Stimulated activated CD8-positive, alpha-beta memory T cell treated with anti-CD3 and anti-CD28 coated beads, Interleukin-4, amount 100 ng/mL, for 1 hour (primary cell): ENCODE measurements around the gene ANKRD53.
"Not testable (repeated sequence)": the region's sequence is repeated elsewhere in the genome, so short reads cannot be mapped to it uniquely, and the experiment has no call there.

Source experiments
- DNase-seq, 2 donors: peaks; one replicate each; pipeline ENCODE4 v3.0.0-alpha.2; 2020; ENCODE audit warnings: low read depth in 2 of 2, low spot score in 1 of 2

Gene ANKRD53

GRCh38 chr2:70988726-70989648 is 10.6 kb downstream of the ANKRD53 start:
- DNase-seq, result no peak

- no peak for DNase-seq
These were observed 11.8 kb downstream of the ANKRD53 start for GRCh38 chr2:70990216-70990615.

GRCh38 chr2:70991142-70991541 is 12.7 kb downstream of the ANKRD53 start:
- no peak for DNase-seq

DNA sequence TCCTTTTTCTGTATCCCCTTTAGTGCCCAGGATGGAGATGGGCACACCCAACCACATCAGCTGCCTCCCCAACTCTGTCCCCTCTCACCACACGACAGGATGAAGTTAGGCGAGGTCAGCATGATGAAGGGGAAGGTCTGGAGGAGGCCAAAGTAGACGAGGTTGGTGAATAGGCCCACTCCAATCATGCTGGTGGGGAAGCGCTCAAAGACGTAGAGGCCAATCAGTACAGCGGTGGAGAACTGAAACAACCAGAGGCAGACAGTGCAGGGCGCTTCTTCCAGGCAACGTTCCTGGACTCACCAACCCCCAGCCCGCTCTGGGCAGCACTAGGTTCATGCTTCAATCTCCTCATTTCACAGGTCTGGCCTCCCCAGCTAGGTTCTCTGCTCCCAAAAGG is 13.3 kb downstream of the ANKRD53 start:
- DNase-seq, result no peak

DNA sequence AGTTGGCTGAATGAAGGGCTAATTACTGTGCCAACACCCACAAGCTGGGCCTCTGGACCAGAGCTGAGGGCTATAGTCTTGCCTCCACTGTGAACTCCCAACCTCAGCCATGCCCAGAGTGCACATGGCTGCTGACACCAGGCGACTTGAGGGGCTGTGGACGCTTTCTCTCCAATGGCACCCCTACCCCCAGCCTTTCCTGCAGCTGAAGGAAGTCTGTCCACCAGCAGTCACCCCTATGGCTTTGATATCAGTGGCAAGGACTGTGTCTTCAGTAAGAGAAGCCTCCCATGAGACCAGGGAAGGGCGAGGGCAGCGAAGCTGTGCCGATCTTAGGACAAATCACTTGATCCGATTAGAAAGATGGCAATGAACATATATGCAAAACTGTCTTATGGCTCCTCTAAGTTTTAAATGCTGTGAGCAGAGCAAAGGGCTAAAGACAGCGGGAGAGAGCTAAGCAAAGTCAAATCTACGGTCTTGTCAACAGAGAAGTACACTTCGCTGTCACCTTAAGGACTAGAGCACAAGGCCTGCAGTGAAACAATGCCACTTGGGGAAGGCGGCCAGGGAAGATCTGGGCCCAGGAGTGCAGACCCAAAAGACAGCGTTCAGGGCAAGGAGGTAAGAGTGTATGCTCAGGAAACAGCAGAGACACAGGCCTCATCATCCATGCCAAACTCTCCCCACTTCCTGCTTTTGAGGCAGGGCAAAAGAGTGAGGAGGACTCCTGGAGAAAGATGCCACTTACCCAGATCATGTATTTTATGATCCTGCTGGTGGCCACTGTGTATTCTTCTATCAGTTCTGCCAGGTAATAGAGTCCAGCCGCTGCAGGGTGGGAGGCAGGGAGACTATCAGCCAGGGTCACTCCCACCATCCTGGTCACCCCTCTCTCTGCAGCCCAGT is 14.8 kb downstream of the ANKRD53 start:
- no peak for DNase-seq

DNA sequence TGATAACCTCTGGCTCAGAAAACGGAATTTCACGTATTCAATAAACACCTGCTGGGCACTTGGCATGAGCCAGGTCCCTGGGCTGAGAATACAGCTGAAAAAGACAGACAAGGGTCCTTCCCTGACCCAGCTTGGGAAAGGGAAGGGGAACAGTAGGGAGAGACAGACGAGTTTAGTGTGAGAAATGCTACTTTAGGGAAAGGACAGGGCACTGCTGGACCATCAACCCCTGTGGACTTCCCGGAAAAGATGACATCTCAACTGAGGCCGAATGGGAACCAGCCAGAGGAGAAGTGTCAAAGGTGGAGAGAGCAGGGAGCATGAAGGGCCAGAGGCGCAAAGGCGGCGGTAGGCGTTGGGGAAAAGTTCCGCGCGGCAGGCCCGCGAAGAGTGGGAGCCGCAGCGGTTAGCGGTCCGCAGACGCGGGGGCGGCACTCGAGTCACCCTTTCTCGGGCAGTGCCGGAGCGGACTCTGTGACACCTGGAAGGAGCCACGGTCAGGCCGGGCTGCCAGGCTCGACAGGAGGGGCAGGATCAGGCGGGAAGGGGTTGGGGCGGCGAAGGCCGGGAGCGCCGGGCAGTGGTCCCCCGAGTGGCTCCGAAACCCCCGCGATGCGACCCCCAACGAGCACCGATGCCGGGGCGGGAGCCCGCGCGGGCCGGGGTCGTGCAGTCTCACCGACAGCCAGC is 15.7 kb downstream of the ANKRD53 start:
- no peak for DNase-seq

DNA sequence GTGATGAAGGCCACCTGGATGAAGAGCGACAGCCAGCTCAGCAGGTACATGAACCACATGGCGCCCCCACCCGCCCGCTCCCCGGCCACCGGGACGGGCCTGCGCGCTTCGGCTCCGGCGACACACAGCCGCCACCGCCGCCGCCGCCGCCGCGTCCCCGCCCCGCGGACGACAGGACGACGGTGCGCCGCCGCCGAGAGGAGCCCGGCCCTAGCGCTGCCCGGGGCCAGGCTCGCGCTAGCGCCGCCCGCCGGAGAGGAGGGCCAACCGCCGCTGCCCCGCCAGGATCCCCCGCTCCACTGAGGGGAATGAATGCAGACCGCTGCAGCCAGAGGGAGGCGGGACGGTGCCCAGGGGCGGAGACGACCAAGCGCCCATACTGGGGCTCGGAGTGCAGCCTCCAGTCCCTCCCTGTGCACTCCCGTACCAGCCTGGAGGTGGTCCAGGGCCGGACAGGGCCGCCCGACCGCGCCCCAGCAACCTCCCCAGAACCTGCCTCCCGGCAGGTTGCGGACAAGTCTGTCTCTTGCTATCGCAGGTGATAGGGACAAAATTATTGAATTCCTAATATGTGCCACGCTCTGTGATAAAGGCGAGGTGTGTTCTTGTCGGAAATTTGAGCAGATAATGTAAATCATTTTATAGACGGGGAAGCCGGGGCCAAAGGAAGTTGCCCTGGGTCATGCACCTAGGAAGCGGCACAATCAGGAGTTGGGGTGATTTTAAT is 16.4 kb downstream of the ANKRD53 start, which contains the start of gene TEX261:
Gene TEX261 (minus strand): TSS at position 175 of the 727 bp plus-strand sequence. CDS start 116 bp downstream, at position 59.
- peak; percentile 63 to 82 for DNase-seq

- no peak for DNase-seq
These were observed 16.9 kb downstream of the ANKRD53 start for GRCh38 chr2:70995426-70995729.

- DNase-seq, result not testable (repeated sequence)
These were observed 20.5 kb downstream of the ANKRD53 start for GRCh38 chr2:70998885-70999284.

DNA sequence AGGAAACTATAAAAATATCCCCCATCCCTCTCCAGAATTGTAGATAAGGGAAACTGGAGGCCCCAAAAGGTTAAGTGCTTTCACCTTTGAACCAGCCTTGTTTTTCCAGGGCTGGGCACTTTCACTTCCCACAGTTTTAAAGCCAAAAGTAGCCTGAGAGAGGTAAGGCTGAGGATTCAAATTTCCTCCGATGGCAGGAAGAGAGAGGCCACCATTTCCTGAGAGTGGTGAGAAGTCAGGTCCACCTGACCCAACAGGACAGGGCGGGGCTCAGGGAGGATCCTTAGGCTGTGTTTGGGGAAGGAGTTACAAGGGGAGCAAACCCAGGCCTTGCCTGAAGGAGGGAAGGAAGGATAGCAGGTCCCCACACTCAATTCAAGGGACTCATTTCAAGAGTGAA is 20.9 kb downstream of the ANKRD53 start:
- DNase-seq, result no peak

DNA sequence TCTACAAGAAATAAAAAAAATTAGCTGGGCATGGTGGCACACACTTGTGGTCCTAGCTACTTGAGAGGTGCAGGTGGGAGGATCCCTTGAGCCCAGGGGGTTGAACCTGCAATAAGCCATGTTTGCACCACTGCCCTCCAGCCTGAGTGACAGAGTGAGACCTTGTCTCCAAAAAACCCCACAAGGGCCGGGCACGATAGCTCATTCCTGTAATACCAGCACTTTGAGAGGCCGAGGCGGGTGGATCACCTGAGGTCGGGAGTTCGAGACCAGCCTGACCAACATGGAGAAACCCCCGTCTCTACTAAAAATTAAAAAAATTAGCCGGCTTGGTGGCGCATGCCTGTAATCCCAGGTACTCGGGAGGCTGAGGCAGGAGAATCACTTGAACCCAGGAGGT is 21.5 kb downstream of the ANKRD53 start:
- not testable (repeated sequence) for DNase-seq

DNA sequence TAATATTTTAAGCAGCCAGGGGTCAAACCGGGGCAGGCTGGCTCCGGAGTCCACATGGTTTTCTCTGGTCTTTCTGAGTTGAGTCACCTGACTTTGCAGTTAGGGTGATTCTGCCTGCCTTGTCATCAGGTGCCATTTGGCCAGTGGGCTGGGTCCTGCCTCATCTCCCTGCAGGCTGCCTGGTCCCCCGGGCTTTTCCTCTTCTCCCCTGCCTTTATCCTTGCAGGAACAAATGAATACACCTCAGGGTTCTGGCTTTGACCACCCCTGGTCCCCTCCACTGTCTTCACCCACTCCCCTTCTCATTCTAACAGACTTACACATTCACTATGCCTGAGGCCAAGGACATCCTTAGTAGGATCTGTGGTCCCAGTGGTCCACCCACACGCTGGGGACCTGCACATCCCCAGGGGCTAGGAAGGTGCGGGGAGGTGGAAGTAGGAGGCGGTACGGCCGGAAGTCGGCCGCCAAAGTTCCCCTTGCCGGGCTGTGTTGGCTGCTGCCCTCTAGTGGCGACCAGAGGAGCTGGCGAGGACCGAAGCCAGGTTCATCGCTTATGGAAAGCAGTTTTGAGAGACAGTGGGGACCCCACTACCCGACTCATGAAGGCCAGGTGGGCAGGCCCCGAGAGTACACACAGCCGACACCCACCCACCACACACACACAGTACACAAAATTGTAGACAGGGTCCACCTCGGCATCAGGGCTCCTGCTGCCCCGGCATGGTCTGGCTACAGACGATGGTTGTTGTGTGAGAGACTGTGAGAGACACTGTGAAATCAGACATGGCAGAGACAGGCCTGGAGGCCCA is 22.6 kb downstream of the ANKRD53 start:
- peak; percentile 51 to 65 for DNase-seq

GRCh38 chr2:71001592-71001927 is 23.1 kb downstream of the ANKRD53 start:
- DNase-seq, result no peak

- DNase-seq, result no peak
These were observed 23.6 kb downstream of the ANKRD53 start for GRCh38 chr2:71001981-71002570.

- DNase-seq, result no peak
These were observed 25.0 kb downstream of the ANKRD53 start for GRCh38 chr2:71003396-71003795.

DNA sequence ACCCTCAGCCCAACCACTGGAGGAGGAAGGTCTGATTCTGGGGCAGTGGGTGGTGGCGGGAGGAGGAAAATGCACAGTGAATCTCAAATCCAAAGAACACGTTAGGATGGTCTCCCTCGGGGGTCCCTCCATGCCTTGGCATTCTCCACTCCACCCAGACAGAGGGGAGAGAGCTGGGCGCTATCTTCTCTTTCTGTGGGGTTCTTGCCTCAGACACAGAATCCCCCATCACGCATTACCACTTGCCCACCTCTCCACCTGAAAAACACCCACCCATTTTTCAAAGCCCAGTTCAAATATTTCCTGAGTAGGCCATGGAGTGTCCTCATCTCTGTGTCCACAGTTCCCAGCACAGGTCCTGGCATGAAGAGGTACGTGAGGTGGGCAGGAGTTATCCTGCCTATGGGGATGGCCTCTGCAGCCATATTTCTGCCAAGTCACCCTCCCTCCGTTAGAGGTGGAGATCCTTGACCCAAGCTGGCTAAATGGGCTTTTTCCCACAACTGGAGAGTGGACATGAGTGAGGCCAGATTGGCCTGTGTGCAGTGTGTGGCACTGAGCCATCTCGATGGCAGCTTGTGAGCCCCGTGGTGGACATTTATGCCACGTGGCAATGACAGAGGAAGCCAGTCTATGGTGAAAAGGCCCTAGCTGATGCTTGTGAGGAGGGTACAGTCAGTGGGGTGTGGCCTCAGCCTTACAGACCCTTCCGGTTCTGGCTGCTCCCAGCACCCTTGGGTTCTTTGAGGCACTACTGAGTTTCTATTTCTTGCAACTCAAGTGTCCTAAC is 25.7 kb downstream of the ANKRD53 start:
- no peak for DNase-seq

DNA sequence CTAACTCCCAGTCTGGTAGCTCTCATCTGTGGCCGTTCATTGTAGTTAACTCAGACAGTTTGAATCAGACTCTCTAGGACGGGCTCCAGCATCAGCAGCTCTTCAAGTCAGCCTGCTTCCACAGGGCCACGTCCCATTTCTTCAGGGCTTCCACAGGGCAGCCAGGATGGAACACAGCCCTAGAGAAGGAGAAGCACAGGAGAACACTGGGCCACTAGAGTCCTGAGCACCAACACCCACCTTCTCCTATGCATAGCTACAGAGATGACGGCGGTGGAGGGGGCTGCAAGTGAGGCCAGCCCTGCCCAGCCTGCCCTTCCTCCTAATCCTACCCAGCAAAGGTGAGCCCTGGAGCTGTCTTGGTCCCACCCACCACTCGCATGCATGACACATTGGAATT is 26.4 kb downstream of the ANKRD53 start:
- DNase-seq, result no peak

DNA sequence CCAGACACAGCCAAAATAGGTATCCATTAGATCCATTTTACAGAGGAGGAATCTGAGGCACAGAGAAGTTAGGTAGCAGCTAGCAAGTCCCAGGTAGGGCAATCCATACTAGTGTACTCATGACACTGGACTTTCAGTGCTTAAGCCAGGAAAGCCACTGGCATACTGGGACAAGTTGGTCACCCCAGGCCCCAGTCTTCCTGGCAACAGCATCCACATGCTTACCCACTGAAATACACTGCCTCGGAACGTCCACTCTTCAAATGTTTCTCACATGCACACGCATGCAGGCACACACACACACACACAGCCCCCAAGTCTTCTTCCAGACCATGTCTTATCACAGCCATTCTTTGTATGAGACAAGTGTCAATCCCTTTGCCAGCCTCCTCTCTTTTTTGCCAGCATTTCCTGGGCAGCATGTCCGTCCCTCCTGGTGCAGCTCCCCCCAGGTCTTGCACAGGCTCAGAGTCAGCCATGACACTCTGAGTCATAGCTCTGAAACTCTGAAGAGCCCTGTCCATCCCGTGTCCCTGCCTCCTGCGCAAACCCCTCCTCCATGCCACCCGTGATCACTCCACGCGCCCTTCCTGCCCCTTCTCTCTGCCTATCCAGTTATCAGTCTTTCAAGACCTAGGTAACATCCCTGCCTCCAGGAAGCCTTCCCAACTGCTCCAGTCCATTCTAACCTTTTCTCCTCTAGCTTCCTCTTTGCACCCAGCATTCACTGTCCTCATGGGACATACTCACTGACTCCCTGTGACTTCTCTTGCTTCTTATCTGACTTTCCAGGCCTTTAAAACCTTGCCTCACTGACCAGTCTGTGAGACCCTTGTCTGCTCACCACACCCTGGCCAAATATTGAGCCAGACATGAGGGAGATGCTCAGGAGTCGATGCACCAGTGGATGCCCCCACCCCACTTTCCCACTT is 27.1 kb downstream of the ANKRD53 start:
- DNase-seq, result no peak
